ENCODE measurements around the gene TERF2IP.

The TERF2IP gene

DNA sequence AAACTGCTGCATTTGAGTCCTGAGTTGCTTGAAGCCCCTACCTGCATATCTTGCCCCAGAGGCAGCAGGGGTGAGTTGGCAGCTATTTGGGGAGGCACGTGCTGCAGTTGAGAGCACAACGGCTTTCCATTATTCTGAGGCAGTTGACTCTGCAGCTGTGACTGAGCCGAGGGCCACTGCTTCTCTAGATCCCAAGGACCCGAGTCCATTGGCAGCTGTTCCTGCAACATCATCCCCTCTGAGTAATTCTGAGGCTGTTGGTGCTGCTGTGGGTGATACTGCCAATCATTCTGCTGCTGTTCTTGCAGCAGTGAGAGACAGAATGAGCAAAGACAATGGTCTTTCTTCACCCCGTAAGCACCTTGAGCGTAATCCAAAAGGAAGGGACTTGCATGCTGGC, 12.7 kb downstream of the TERF2IP start:
- H3K27me3 Mint-ChIP-seq (ENCODE audit: low read depth), result no peaks in the 10 kb centered on the region
- H3K27ac Mint-ChIP-seq, result no peak overlapping the region
- no peak for TF ChIP-seq CTCF (IDR thresholded peaks at IDR 0.05; ENCODE audit: unreplicated experiment in 3 of 3)
- H3K4me3 Mint-ChIP-seq, result no peak overlapping the region
- H3K36me3 Mint-ChIP-seq (ENCODE audit: low read depth), result peaks cover 46% of the 10 kb centered on the region
- peaks cover 6% of the 10 kb centered on the region for H3K4me1 Mint-ChIP-seq
- no peaks in the 10 kb centered on the region for H3K9me3 Mint-ChIP-seq

- H3K27ac Mint-ChIP-seq, result no peak overlapping the region
- no peaks in the 10 kb centered on the region for H3K27me3 Mint-ChIP-seq (ENCODE audit: low read depth)
Measured at GRCh38 chr16:75660726-75661302, 13.2 kb downstream of the TERF2IP start.

GRCh38 chr16:75667503-75667902, 19.9 kb downstream of the TERF2IP start:
- H3K36me3 Mint-ChIP-seq (ENCODE audit: low read depth), result peaks cover 4% of the 10 kb centered on the region
- no peak for TF ChIP-seq CTCF (IDR thresholded peaks at IDR 0.05; ENCODE audit: unreplicated experiment in 3 of 3)
- H3K4me1 Mint-ChIP-seq, result no peaks in the 10 kb centered on the region
- H3K27me3 Mint-ChIP-seq (ENCODE audit: low read depth), result no peaks in the 10 kb centered on the region
- no peak overlapping the region for H3K4me3 Mint-ChIP-seq
- no peaks in the 10 kb centered on the region for H3K9me3 Mint-ChIP-seq
- no peak overlapping the region for H3K27ac Mint-ChIP-seq

More at GRCh38 chr16:75660726-75661302, 13.2 kb downstream of the TERF2IP start:
- Mint-ChIP-seq H3K4me3 (no peak overlapping the region), H3K4me1 (peaks cover 6% of the 10 kb centered on the region), H3K36me3 (ENCODE audit: low read depth) (peaks cover 43% of the 10 kb centered on the region), H3K9me3 (no peaks in the 10 kb centered on the region)
- TF ChIP-seq CTCF (IDR thresholded peaks at IDR 0.05; ENCODE audit: unreplicated experiment in 3 of 3), result no peak

- no peaks in the 10 kb centered on the region for H3K4me1 Mint-ChIP-seq
- H3K9me3 Mint-ChIP-seq, result peaks cover under 1% of the 10 kb centered on the region
- peaks cover 4% of the 10 kb centered on the region for H3K36me3 Mint-ChIP-seq (ENCODE audit: low read depth)
- no peak for TF ChIP-seq CTCF (IDR thresholded peaks at IDR 0.05; ENCODE audit: unreplicated experiment in 3 of 3)
- H3K4me3 Mint-ChIP-seq, result no peak within 1 kb of the TSS
- H3K27me3 Mint-ChIP-seq (ENCODE audit: low read depth), result no peaks in the 10 kb centered on the region
- H3K27ac Mint-ChIP-seq, result no peak within 1 kb of the TSS
Measured at GRCh38 chr16:75676909-75677308, 29.3 kb downstream of the TERF2IP start, which contains the start of gene CPHXL2. CPHXL2 (minus strand) TSS chr16:75677009; CDS start chr16:75676999, 10 bp downstream.

GRCh38 chr16:75679366-75679765, 31.8 kb downstream of the TERF2IP start:
- Mint-ChIP-seq H3K27ac (no peak overlapping the region), H3K36me3 (ENCODE audit: low read depth) (peaks cover 25% of the 10 kb centered on the region), H3K4me1 (no peaks in the 10 kb centered on the region), H3K9me3 (peaks cover 21% of the 10 kb centered on the region), H3K4me3 (no peak overlapping the region), H3K27me3 (ENCODE audit: low read depth) (no peaks in the 10 kb centered on the region)
- no peak for TF ChIP-seq CTCF (IDR thresholded peaks at IDR 0.05; ENCODE audit: unreplicated experiment in 3 of 3)

- H3K4me3 Mint-ChIP-seq, result no peak overlapping the region
- no peak for TF ChIP-seq CTCF (IDR thresholded peaks at IDR 0.05; ENCODE audit: unreplicated experiment in 3 of 3)
- H3K36me3 Mint-ChIP-seq (ENCODE audit: low read depth), result peaks cover 23% of the 10 kb centered on the region
- H3K9me3 Mint-ChIP-seq, result peaks cover 29% of the 10 kb centered on the region
- H3K4me1 Mint-ChIP-seq, result no peaks in the 10 kb centered on the region
- H3K27me3 Mint-ChIP-seq (ENCODE audit: low read depth), result no peaks in the 10 kb centered on the region
- no peak overlapping the region for H3K27ac Mint-ChIP-seq
Measured at GRCh38 chr16:75682308-75682707, 34.7 kb downstream of the TERF2IP start.

Measured in nephron (organoid).